KMS-11 (cell line): ENCODE results near the gene USF1.

Experiments used
- H2AFZ ChIP-seq: fragments of 200-600 bp; sonication (generic); 2 replicates; pipeline ENCODE4 v1.6.1; 2016; ENCODE audit warnings: antibody characterized with exemption, mixed run types, low read depth
- H3K27ac ChIP-seq: fragments of 200-600 bp; sonication (generic); 2 replicates; pipeline ENCODE4 v1.6.1; 2016; ENCODE audit warnings: mild to moderate bottlenecking, mixed run types
- H3K27me3 ChIP-seq: fragments of 200-600 bp; sonication (generic); 2 replicates; pipeline ENCODE4 v1.6.1; 2017; ENCODE audit warnings: mild to moderate bottlenecking, low read depth, mixed run types, moderate library complexity; ENCODE audit not compliant: insufficient read depth
- H3K36me3 ChIP-seq: fragments of 200-600 bp; sonication (generic); 2 replicates; pipeline ENCODE4 v1.6.1; 2017; ENCODE audit warnings: mild to moderate bottlenecking, mixed run types; ENCODE audit not compliant: insufficient read depth
- H3K4me1 ChIP-seq: fragments of 200-600 bp; sonication (generic); 2 replicates; pipeline ENCODE4 v1.6.1; 2016; ENCODE audit warnings: mild to moderate bottlenecking, low read depth, mixed run types; ENCODE audit not compliant: poor library complexity, severe bottlenecking
- H3K4me2 ChIP-seq: fragments of 200-600 bp; sonication (generic); 2 replicates; pipeline ENCODE4 v1.7.0; 2016; ENCODE audit warnings: mild to moderate bottlenecking, mixed run types
- H3K4me3 ChIP-seq: fragments of 200-600 bp; sonication (generic); IDR thresholded peaks from 2 replicates; pipeline ENCODE4 v1.6.1; 2017; ENCODE audit warnings: low read depth, low read length, mixed read lengths; ENCODE audit not compliant: insufficient read depth
- H3K79me2 ChIP-seq: fragments of 200-600 bp; sonication (generic); 2 replicates; pipeline ENCODE4 v1.6.1; 2016; ENCODE audit warnings: low read depth, mixed run types; ENCODE audit not compliant: insufficient read depth
- H3K9ac ChIP-seq: fragments of 200-600 bp; sonication (generic); 2 replicates; pipeline ENCODE4 v1.6.1; 2016; ENCODE audit warnings: mild to moderate bottlenecking, mixed run types
- H4K20me1 ChIP-seq: fragments of 200-600 bp; sonication (generic); 2 replicates; pipeline ENCODE4 v1.6.1; 2016; ENCODE audit warnings: mild to moderate bottlenecking, mixed run types; ENCODE audit not compliant: insufficient read depth
- CTCF ChIP-seq: fragments of 200-600 bp; sonication (generic); conservative IDR thresholded peaks from 2 replicates; pipeline ENCODE4 v1.6.1; 2017; ENCODE audit warnings: low read depth, mild to moderate bottlenecking, antibody characterized with exemption, low read length, moderate library complexity, mixed read lengths

Gene USF1

GRCh38 chr1:161048949-161049722 is 3.4 kb upstream of the USF1 start:
- Histone ChIP-seq H3K9ac (no peak overlapping the region), H2AFZ (no peak overlapping the region), H3K4me1 (peaks cover 18% of the 10 kb centered on the region), H3K4me3 (no peak overlapping the region), H3K27ac (no peak overlapping the region), H3K27me3 (no peaks in the 10 kb centered on the region), H4K20me1 (no peaks in the 10 kb centered on the region), H3K4me2 (no peak overlapping the region), H3K36me3 (peaks cover 26% of the 10 kb centered on the region; the same call in 1 of the 2 replicates), H3K79me2 (peaks cover 15% of the 10 kb centered on the region)
- no peak for TF ChIP-seq CTCF

- no peak for TF ChIP-seq CTCF
- Histone ChIP-seq H3K36me3 (peaks cover 16% of the 10 kb centered on the region; the same call in 1 of the 2 replicates), H3K79me2 (peaks cover 25% of the 10 kb centered on the region), H2AFZ (no peak overlapping the region), H3K9ac (no peak overlapping the region), H3K4me1 (peaks cover 28% of the 10 kb centered on the region), H3K27ac (peak overlapping the region; percentile 74), H3K27me3 (no peaks in the 10 kb centered on the region), H3K4me3 (no peak overlapping the region), H3K4me2 (no peak overlapping the region; the same call in 1 of the 2 replicates), H4K20me1 (no peaks in the 10 kb centered on the region)
Measured at GRCh38 chr1:161047436-161048420, 2.0 kb upstream of the USF1 start.

- H3K36me3 ChIP-seq = peaks cover 9% of the 10 kb centered on the region; the same call in 1 of the 2 replicates
- H3K27ac ChIP-seq = peak overlapping the region; percentile 74
- peak overlapping the region; percentile 70 for H3K9ac ChIP-seq
Measured at GRCh38 chr1:161046605-161047228, 940 bp upstream of the USF1 start.

More at GRCh38 chr1:161046605-161047228, 940 bp upstream of the USF1 start:
- TF ChIP-seq CTCF = no peak; the same call in 1 of the 2 replicates
- Histone ChIP-seq H3K79me2 (peaks cover 25% of the 10 kb centered on the region), H4K20me1 (no peaks in the 10 kb centered on the region), H3K4me1 (peaks cover 29% of the 10 kb centered on the region), H3K27me3 (no peaks in the 10 kb centered on the region), H2AFZ (peak overlapping the region; percentile 65; the same call in 1 of the 2 replicates), H3K4me3 (peak overlapping the region; percentile 99), H3K4me2 (peak overlapping the region; percentile 63)
